Transverse colon (tissue), 4 donors: ENCODE data around the gene IL13. TPM values are rescaled to one million over a fixed set of nuclear protein-coding genes. Genes with fewer than 3 reads are reported as not detected.
"Not testable (repeated sequence)": the region's sequence is repeated elsewhere in the genome, so short reads cannot be mapped to it uniquely, and the experiment has no call there.

Experiments
- DNase-seq: peaks from one replicate; pipeline ENCODE4 v3.0.0-alpha.2; 2019
- H3K27ac ChIP-seq, 4 donors: fragments of 200-600 bp; sonication (generic); 2 replicates each; pipeline ENCODE4 v1.5.1; 2016 to 2018; ENCODE audit warnings: inconsistent platforms in 4 of 4
- H3K27me3 ChIP-seq: fragments of 200-600 bp; sonication (generic); 2 replicates; pipeline ENCODE4 v1.5.1; 2017; ENCODE audit warnings: inconsistent platforms
- H3K36me3 ChIP-seq, 4 donors: fragments of 200-600 bp; sonication (generic); 2 replicates each; pipeline ENCODE4 v1.5.1; 2017 to 2019; ENCODE audit warnings: inconsistent platforms in 4 of 4
- H3K4me1 ChIP-seq, 4 donors: fragments of 200-600 bp; sonication (generic); 2 replicates each; pipeline ENCODE4 v1.5.1; 2017 to 2020; ENCODE audit warnings: inconsistent platforms in 4 of 4
- H3K4me3 ChIP-seq, 4 donors: fragments of 200-600 bp; sonication (generic); 1 replicate in 1 of 4; 2 replicates in 3 of 4; pipeline versions ENCODE4 v1.5.1 to v1.6.1; 2017 to 2019; ENCODE audit warnings: inconsistent platforms in 4 of 4
- H3K9me3 ChIP-seq, 2 donors: fragments of 200-600 bp; sonication (generic); 2 replicates each; pipeline ENCODE4 v1.5.1; 2017 to 2019; ENCODE audit warnings: inconsistent platforms in 2 of 2
- CTCF ChIP-seq, 5 experiments: fragments of 200-600 bp in 3 of 5; fragments of 450-650 bp in 2 of 5; sonication (generic) in 3 of 5; IDR thresholded peaks; 1 replicate in 2 of 5; 2 replicates in 3 of 5; pipeline ENCODE4 v1.5.1; 2016 to 2017; ENCODE audit warnings: antibody characterized with exemption in 5 of 5, inconsistent platforms in 3 of 5, mild to moderate bottlenecking in 2 of 5, moderate library complexity in 1 of 5
- EP300 ChIP-seq: sonication (generic); formaldehyde crosslinking; IDR thresholded peaks from one replicate; pipeline ENCODE4 v1.6.1; 2017; ENCODE audit warnings: antibody characterized with exemption, low read depth
- POLR2A ChIP-seq: fragments of 450-650 bp; IDR thresholded peaks from one replicate; pipeline ENCODE4 v1.6.1; 2016; ENCODE audit warnings: antibody characterized with exemption, mild to moderate bottlenecking, moderate library complexity
- POLR2AphosphoS5 ChIP-seq, 3 donors: sonication (generic); formaldehyde crosslinking; IDR thresholded peaks; one replicate each; pipeline ENCODE4 v1.6.1; 2016; ENCODE audit warnings: antibody characterized with exemption in 3 of 3
- WGBS, 2 donors: methylation state at CpG; one replicate each; pipeline ENCODE4 v1.1.5; 2018; ENCODE audit warnings: low coverage in 1 of 2; 5-methylcytosine and 5-hydroxymethylcytosine counted together
- in situ Hi-C, 4 donors: fragments of 200-750 bp; cut with MboI; loops; one replicate each; pipeline versions ENCODE4 v1.15.0 to v1.15.1; 2017; ENCODE audit warnings: low sequenced_read_pairs in 3 of 4, low pct_ligation_motif_present in 1 of 4, low pct_unique_long_range_greater_than_20kb in 1 of 4
- intact Hi-C: fragments of 100-400 bp; cut with DNase I; formaldehyde crosslinking; loops from one replicate; pipeline ENCODE4 v1.15.1; 2023; ENCODE audit warnings: low total_unique reads
- total RNA-seq, 4 donors: library from RNA; depleted of rRNA; stranded (reverse); fragments of >200 nt; gene quantifications; one replicate each; pipeline ENCODE4 v1.1.0, GENCODE V29; 2016

The IL13 gene
- total RNA-seq, 4 donors from 2014 or later = not detected

GRCh38 chr5:132627470-132627869, 30.5 kb upstream of the IL13 start:
- Histone ChIP-seq H3K36me3 (peaks cover 0 to 3% (median 0%) of the 10 kb centered on the region in 4 donors), H3K4me1 (peaks cover 0 to 2% (median 0%) of the 10 kb centered on the region in 4 donors), H3K27me3 (no peaks in the 10 kb centered on the region), H3K9me3 (no peaks in the 10 kb centered on the region), H3K27ac (peak overlapping the region in 2 of 4 donors; percentile 30 to 35), H3K4me3 (no peak overlapping the region)
- DNase-seq = no peak
- WGBS, 2 donors = 64 to 72% methylated on average over 2 of the region's 2 CpGs
- TF ChIP-seq CTCF (IDR thresholded peaks at IDR 0.05) (no peak), POLR2AphosphoS5 (IDR thresholded peaks at IDR 0.05) (no peak), EP300 (no peak), POLR2A (no peak)
- intact Hi-C loops (no loop called here), in situ Hi-C loops (no loop called here)

- Histone ChIP-seq H3K36me3 (peaks cover 0 to 3% (median 0%) of the 10 kb centered on the region in 4 donors), H3K4me3 (no peak overlapping the region), H3K4me1 (no peaks in the 10 kb centered on the region), H3K27ac (no peak overlapping the region), H3K9me3 (no peaks in the 10 kb centered on the region), H3K27me3 (no peaks in the 10 kb centered on the region)
- WGBS, 2 donors = 90 to 95% methylated on average over 2 of the region's 2 CpGs
- TF ChIP-seq CTCF (IDR thresholded peaks at IDR 0.05) (no peak), POLR2AphosphoS5 (IDR thresholded peaks at IDR 0.05) (no peak), POLR2A (no peak), EP300 (no peak)
- intact Hi-C loops (no loop called here), in situ Hi-C loops (no loop called here)
- no peak for DNase-seq
Measured at GRCh38 chr5:132628814-132629213, 29.2 kb upstream of the IL13 start.

GRCh38 chr5:132629230-132629944, 28.6 kb upstream of the IL13 start:
- H3K4me1 ChIP-seq = no peaks in the 10 kb centered on the region
- H3K27me3 ChIP-seq = no peaks in the 10 kb centered on the region
- intact Hi-C loops = no loop called here

GRCh38 chr5:132633587-132633986, 24.4 kb upstream of the IL13 start:
- in situ Hi-C loops = not testable (repeated sequence)
- peaks cover 0 to 16% (median 7%) of the 10 kb centered on the region in 4 donors for H3K36me3 ChIP-seq

More at GRCh38 chr5:132629230-132629944, 28.6 kb upstream of the IL13 start:
- in situ Hi-C loops = no loop called here
- H3K36me3 ChIP-seq = peaks cover 0 to 3% (median 0%) of the 10 kb centered on the region in 4 donors
- TF ChIP-seq EP300 (no peak), POLR2A (no peak), POLR2AphosphoS5 (IDR thresholded peaks at IDR 0.05) (no peak), CTCF (IDR thresholded peaks at IDR 0.05) (no peak)
- DNase-seq = no peak
- H3K4me3 ChIP-seq = no peak overlapping the region
- WGBS, 2 donors = 77 to 79% methylated on average over 3 to 5 of the region's 5 CpGs
- no peaks in the 10 kb centered on the region for H3K9me3 ChIP-seq
- H3K27ac ChIP-seq = no peak overlapping the region

More at GRCh38 chr5:132633587-132633986, 24.4 kb upstream of the IL13 start:
- DNase-seq, intact Hi-C loops, H3K27me3 ChIP-seq, H3K4me3 ChIP-seq, H3K4me1 ChIP-seq, H3K9me3 ChIP-seq, H3K27ac ChIP-seq: not testable (repeated sequence)
- 93 to 97% methylated on average over 4 of the region's 4 CpGs for WGBS, 2 donors
